ENCODE data around the gene GNG12. TPM values are rescaled to one million over a fixed set of nuclear protein-coding genes. Genes with fewer than 3 reads are reported as not detected.

GNG12 gene
- total RNA-seq, 1 experiment from 2014 or later = 14.3 TPM

DNA sequence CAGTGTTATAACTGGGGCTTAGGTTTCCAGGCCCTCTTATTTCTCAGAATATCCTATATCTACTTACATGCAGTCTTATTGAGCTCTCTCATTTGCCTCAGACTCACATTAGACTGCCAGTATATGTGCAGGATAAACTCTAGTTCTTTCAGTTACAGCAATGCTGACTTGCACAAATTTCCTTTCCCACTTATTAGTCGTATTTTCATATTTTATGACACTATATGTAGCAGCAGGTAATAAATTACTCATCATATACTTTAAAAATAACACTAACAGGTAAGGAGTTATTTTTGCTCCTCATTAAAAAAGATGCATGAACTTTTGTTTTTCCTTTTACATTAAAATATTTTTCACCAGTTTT is 82.6 kb downstream of the GNG12 start:
- H3K79me2 ChIP-seq (ENCODE audit: insufficient read depth, low read length) = no peaks in the 10 kb centered on the region
- H2BK120ac ChIP-seq (ENCODE audit: low read depth, low read length, poor library complexity, severe bottlenecking) = no peak overlapping the region
- H3K23me2 ChIP-seq (ENCODE audit: insufficient read length, low read depth, low read length, poor library complexity, severe bottlenecking) = no peaks in the 10 kb centered on the region
- H3K27ac Mint-ChIP-seq = no peak overlapping the region
- H3K4me1 Mint-ChIP-seq = peaks cover 61 to 74% of the 10 kb centered on the region in 2 experiments
- no peak overlapping the region for H4K91ac ChIP-seq (ENCODE audit: insufficient read length, low read depth, low read length)
- no peak overlapping the region for H3K18ac ChIP-seq (ENCODE audit: insufficient read length, low read depth, low read length)
- H3K14ac ChIP-seq (ENCODE audit: insufficient read depth, low read length) = no peak overlapping the region; the same call in 1 of the 2 replicates
- peaks cover 22% of the 10 kb centered on the region for H3K4me1 ChIP-seq (ENCODE audit: insufficient read depth, low read length)
- H2AFZ ChIP-seq (ENCODE audit: low read length) = no peak overlapping the region
- no peak overlapping the region for H4K5ac ChIP-seq (ENCODE audit: insufficient read length, low read depth, low read length)
- H2BK5ac ChIP-seq (ENCODE audit: insufficient read length, low read length) = no peak overlapping the region
- H2BK12ac ChIP-seq (ENCODE audit: insufficient read length, low read depth, low read length) = no peak overlapping the region
- no peak overlapping the region for H3K4ac ChIP-seq (ENCODE audit: low read depth, low read length)
- H4K20me1 ChIP-seq (ENCODE audit: control insufficient read depth, insufficient read depth, insufficient read length) = no peaks in the 10 kb centered on the region
- H3K27me3 Mint-ChIP-seq (ENCODE audit: low read depth) = no peaks in the 10 kb centered on the region
- no peaks in the 10 kb centered on the region for H3K36me3 Mint-ChIP-seq (ENCODE audit: insufficient read depth in 1 of 3, low read depth in 3 of 3)
- no peak overlapping the region for H3K23ac ChIP-seq (ENCODE audit: insufficient read length, low read depth, low read length)
- DNase-seq = no peak
- H3K27ac ChIP-seq (ENCODE audit: insufficient read length, low read depth, low read length) = no peak overlapping the region
- H3K9ac ChIP-seq (ENCODE audit: extremely low read depth, insufficient read length, low read length) = no peak overlapping the region
- no CpG with 5 or more reads among the region's 1 CpG for WGBS (ENCODE audit: extremely low coverage, insufficient read length, low lambda C conversion rate)
- no peaks in the 10 kb centered on the region for H3K9me3 ChIP-seq (ENCODE audit: control insufficient read depth, low read depth, low read length)
- no peak overlapping the region for H3T11ph ChIP-seq (ENCODE audit: low read length)
- H3K56ac ChIP-seq (ENCODE audit: insufficient read length, low read depth, low read length) = no peak overlapping the region
- no peak overlapping the region for H2BK20ac ChIP-seq (ENCODE audit: low read depth, low read length, poor library complexity, severe bottlenecking)
- no peaks in the 10 kb centered on the region for H3K79me1 ChIP-seq (ENCODE audit: insufficient read depth, low read depth, low read length, poor library complexity, severe bottlenecking)
- H3K9me3 Mint-ChIP-seq = no peaks in the 10 kb centered on the region; a peak in 1 of 5 replicates
- no peak overlapping the region for H4K8ac ChIP-seq (replicated peaks; ENCODE audit: insufficient read length, low read depth, low read length)
- H3K4me2 ChIP-seq (ENCODE audit: insufficient read depth, insufficient read length, low read length) = no peak overlapping the region
- H3K4me3 Mint-ChIP-seq = no peak overlapping the region
- H2AK5ac ChIP-seq (ENCODE audit: insufficient read length, low read length) = no peak overlapping the region
- no peaks in the 10 kb centered on the region for H3K27me3 ChIP-seq (ENCODE audit: insufficient read depth, low read length)
- no peak overlapping the region for H2BK15ac ChIP-seq (ENCODE audit: low read depth, low read length)
- TF ChIP-seq, protein P1, sequence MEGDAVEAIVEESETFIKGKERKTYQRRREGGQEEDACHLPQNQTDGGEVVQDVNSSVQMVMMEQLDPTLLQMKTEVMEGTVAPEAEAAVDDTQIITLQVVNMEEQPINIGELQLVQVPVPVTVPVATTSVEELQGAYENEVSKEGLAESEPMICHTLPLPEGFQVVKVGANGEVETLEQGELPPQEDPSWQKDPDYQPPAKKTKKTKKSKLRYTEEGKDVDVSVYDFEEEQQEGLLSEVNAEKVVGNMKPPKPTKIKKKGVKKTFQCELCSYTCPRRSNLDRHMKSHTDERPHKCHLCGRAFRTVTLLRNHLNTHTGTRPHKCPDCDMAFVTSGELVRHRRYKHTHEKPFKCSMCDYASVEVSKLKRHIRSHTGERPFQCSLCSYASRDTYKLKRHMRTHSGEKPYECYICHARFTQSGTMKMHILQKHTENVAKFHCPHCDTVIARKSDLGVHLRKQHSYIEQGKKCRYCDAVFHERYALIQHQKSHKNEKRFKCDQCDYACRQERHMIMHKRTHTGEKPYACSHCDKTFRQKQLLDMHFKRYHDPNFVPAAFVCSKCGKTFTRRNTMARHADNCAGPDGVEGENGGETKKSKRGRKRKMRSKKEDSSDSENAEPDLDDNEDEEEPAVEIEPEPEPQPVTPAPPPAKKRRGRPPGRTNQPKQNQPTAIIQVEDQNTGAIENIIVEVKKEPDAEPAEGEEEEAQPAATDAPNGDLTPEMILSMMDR (conservative IDR thresholded peaks at IDR 0.05) = no peak

All from H9 (cell line).